ENCODE data around the gene KAZN. TPM values are rescaled to one million over a fixed set of nuclear protein-coding genes. Genes with fewer than 3 reads are reported as not detected.

KAZN gene
- polyA plus RNA-seq, 1 experiment = 3.7 TPM

GRCh38 chr1:14666373-14666772 lies 67.9 kb downstream of the KAZN start:
- no peak for DNase-seq (ENCODE audit: low read depth, low spot score)
- TF ChIP-seq CTCF (IDR thresholded peaks at IDR 0.05; ENCODE audit: low read depth, low read length) = no peak
- CTCF ChIA-PET = no interaction called here

GRCh38 chr1:14666962-14667650 lies 68.6 kb downstream of the KAZN start:
- Histone ChIP-seq H3K4me3 (ENCODE audit: low read depth, low read length) (no peak overlapping the region), H3K9me3 (ENCODE audit: control insufficient read depth, insufficient read depth, low read length) (no peaks in the 10 kb centered on the region), H3K27me3 (ENCODE audit: control insufficient read depth, insufficient read depth, low read length) (no peaks in the 10 kb centered on the region), H3K27ac (ENCODE audit: low read depth, low read length) (no peak overlapping the region)
- ChIA-PET POLR2A (no interaction called here), CTCF (no interaction called here)
- no peak for DNase-seq (ENCODE audit: low read depth, low spot score)
- TF ChIP-seq CTCF (IDR thresholded peaks at IDR 0.05; ENCODE audit: low read depth, low read length) = no peak

More at GRCh38 chr1:14666373-14666772, 67.9 kb downstream of the KAZN start:
- Histone ChIP-seq H3K27me3 (ENCODE audit: control insufficient read depth, insufficient read depth, low read length) (no peaks in the 10 kb centered on the region), H3K27ac (ENCODE audit: low read depth, low read length) (no peak overlapping the region), H3K9me3 (ENCODE audit: control insufficient read depth, insufficient read depth, low read length) (no peaks in the 10 kb centered on the region), H3K4me3 (ENCODE audit: low read depth, low read length) (no peak overlapping the region)
- POLR2A ChIA-PET = no interaction called here

- DNase-seq (ENCODE audit: low read depth, low spot score) = no peak
- POLR2A ChIA-PET = no interaction called here
- no peaks in the 10 kb centered on the region for H3K9me3 ChIP-seq (ENCODE audit: control insufficient read depth, insufficient read depth, low read length)
- no peak for TF ChIP-seq CTCF (IDR thresholded peaks at IDR 0.05; ENCODE audit: low read depth, low read length)
- no peak overlapping the region for H3K4me3 ChIP-seq (ENCODE audit: low read depth, low read length)
- CTCF ChIA-PET = no interaction called here
- no peaks in the 10 kb centered on the region for H3K27me3 ChIP-seq (ENCODE audit: control insufficient read depth, insufficient read depth, low read length)
- H3K27ac ChIP-seq (ENCODE audit: low read depth, low read length) = no peak overlapping the region
Observed at GRCh38 chr1:14667651-14667984, 69.1 kb downstream of the KAZN start.

GRCh38 chr1:14668538-14668937 lies 70.1 kb downstream of the KAZN start:
- Histone ChIP-seq H3K4me3 (ENCODE audit: low read depth, low read length) (no peak overlapping the region), H3K9me3 (ENCODE audit: control insufficient read depth, insufficient read depth, low read length) (no peaks in the 10 kb centered on the region), H3K27ac (ENCODE audit: low read depth, low read length) (no peak overlapping the region), H3K27me3 (ENCODE audit: control insufficient read depth, insufficient read depth, low read length) (no peaks in the 10 kb centered on the region)
- CTCF ChIA-PET = interaction anchor here (0.5 kb wide), 1 partner anchor 73 kb away, joined by 10 read pairs; no protein-coding TSS in a partner anchor
- no peak for DNase-seq (ENCODE audit: low read depth, low spot score)
- POLR2A ChIA-PET = no interaction called here
- TF ChIP-seq CTCF (IDR thresholded peaks at IDR 0.05; ENCODE audit: low read depth, low read length) = no peak

- CTCF ChIA-PET = no interaction called here
- Histone ChIP-seq H3K27ac (ENCODE audit: low read depth, low read length) (no peak overlapping the region), H3K27me3 (ENCODE audit: control insufficient read depth, insufficient read depth, low read length) (no peaks in the 10 kb centered on the region), H3K4me3 (ENCODE audit: low read depth, low read length) (no peak overlapping the region), H3K9me3 (ENCODE audit: control insufficient read depth, insufficient read depth, low read length) (no peaks in the 10 kb centered on the region)
- TF ChIP-seq CTCF (IDR thresholded peaks at IDR 0.05; ENCODE audit: low read depth, low read length) = no peak
- POLR2A ChIA-PET = no interaction called here
- no peak for DNase-seq (ENCODE audit: low read depth, low spot score)
Observed at GRCh38 chr1:14672005-14672404, 73.5 kb downstream of the KAZN start.
